HG02938 (cell line): ENCODE results near the gene PECR.

Experiments
- ATAC-seq: cut with Tn5 transposase; IDR thresholded peaks from one replicate; pipeline ENCODE4 v1.9.1; 2021; ENCODE audit warnings: mild to moderate bottlenecking, moderate library complexity; ENCODE audit not compliant: unreplicated experiment

The PECR gene

GRCh38 chr2:216072473-216072872 lies 9.1 kb downstream of the PECR start:
- ATAC-seq, result no peak

- no peak for ATAC-seq
Observed at GRCh38 chr2:216071111-216071851, 10.3 kb downstream of the PECR start.

GRCh38 chr2:216070195-216070594 lies 11.4 kb downstream of the PECR start:
- no peak for ATAC-seq

GRCh38 chr2:216069028-216069427 lies 12.6 kb downstream of the PECR start:
- ATAC-seq, result no peak

GRCh38 chr2:216066230-216066629 lies 15.4 kb downstream of the PECR start:
- ATAC-seq, result no peak

- no peak for ATAC-seq
Observed at GRCh38 chr2:216064665-216065064, 16.9 kb downstream of the PECR start.

- no peak for ATAC-seq
Observed at GRCh38 chr2:216064014-216064630, 17.5 kb downstream of the PECR start.

GRCh38 chr2:216059233-216059834 lies 22.3 kb downstream of the PECR start:
- ATAC-seq, result no peak

- ATAC-seq, result peak; percentile 81
Observed at GRCh38 chr2:216057688-216058193, 23.9 kb downstream of the PECR start.

- peak; percentile 50 for ATAC-seq
Observed at GRCh38 chr2:216056739-216057138, 24.9 kb downstream of the PECR start.

- no peak for ATAC-seq
Observed at GRCh38 chr2:216055680-216056079, 25.9 kb downstream of the PECR start.

GRCh38 chr2:216052420-216052819 lies 29.2 kb downstream of the PECR start:
- no peak for ATAC-seq

- no peak for ATAC-seq
Observed at GRCh38 chr2:216051350-216051749, 30.3 kb downstream of the PECR start.

GRCh38 chr2:216049452-216049851 lies 32.2 kb downstream of the PECR start:
- no peak for ATAC-seq

GRCh38 chr2:216047397-216047796 lies 34.2 kb downstream of the PECR start:
- no peak for ATAC-seq

- peak; percentile 90 for ATAC-seq
Observed at GRCh38 chr2:216044883-216045486, 36.6 kb downstream of the PECR start.

- ATAC-seq, result no peak
Observed at GRCh38 chr2:216043949-216044348, 37.7 kb downstream of the PECR start.

GRCh38 chr2:216041438-216041837 lies 40.2 kb downstream of the PECR start:
- no peak for ATAC-seq

GRCh38 chr2:216039918-216040317 lies 41.7 kb downstream of the PECR start:
- no peak for ATAC-seq

GRCh38 chr2:216034065-216034464 lies 47.5 kb downstream of the PECR start:
- peak; percentile 31 for ATAC-seq

- ATAC-seq, result no peak
Observed at GRCh38 chr2:216033403-216033802, 48.2 kb downstream of the PECR start.
